ENCODE results near the gene PRKG1. TPM values are rescaled to one million over a fixed set of nuclear protein-coding genes. Genes with fewer than 3 reads are reported as not detected.

PRKG1 gene
- total RNA-seq, 1 experiment from 2014 or later: 0.21 TPM

DNA sequence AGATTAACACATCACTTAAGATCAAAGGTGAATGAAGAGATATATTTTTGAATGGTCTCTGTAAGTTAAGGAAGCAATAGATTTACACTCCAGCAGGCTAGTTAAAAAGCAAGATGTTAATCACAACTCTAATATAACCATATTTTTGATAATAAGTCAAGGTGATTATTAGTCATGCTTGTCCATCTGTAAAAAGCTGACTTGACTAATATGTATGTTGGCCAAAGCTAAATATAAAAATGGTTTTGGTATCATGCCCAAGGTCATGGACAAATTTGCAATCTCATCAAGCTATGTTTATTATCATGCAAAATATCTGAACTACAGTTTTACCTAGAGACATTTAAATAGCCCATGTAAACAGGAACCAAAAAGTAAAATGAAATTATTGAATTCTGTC, 727.7 kb downstream of the PRKG1 start:
- BruUV-seq (replicated peaks): no TSS peak
- TF ChIP-seq, protein P1, sequence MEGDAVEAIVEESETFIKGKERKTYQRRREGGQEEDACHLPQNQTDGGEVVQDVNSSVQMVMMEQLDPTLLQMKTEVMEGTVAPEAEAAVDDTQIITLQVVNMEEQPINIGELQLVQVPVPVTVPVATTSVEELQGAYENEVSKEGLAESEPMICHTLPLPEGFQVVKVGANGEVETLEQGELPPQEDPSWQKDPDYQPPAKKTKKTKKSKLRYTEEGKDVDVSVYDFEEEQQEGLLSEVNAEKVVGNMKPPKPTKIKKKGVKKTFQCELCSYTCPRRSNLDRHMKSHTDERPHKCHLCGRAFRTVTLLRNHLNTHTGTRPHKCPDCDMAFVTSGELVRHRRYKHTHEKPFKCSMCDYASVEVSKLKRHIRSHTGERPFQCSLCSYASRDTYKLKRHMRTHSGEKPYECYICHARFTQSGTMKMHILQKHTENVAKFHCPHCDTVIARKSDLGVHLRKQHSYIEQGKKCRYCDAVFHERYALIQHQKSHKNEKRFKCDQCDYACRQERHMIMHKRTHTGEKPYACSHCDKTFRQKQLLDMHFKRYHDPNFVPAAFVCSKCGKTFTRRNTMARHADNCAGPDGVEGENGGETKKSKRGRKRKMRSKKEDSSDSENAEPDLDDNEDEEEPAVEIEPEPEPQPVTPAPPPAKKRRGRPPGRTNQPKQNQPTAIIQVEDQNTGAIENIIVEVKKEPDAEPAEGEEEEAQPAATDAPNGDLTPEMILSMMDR (IDR thresholded peaks at IDR 0.05; ENCODE audit: unreplicated experiment): no peak
- H3K27me3 Mint-ChIP-seq (ENCODE audit: unreplicated experiment): no peaks in the 10 kb centered on the region
- no peak overlapping the region for H3K27ac Mint-ChIP-seq (ENCODE audit: unreplicated experiment)
- no peaks in the 10 kb centered on the region for H3K36me3 Mint-ChIP-seq (ENCODE audit: insufficient read depth, unreplicated experiment)
- no peaks in the 10 kb centered on the region for H3K4me1 Mint-ChIP-seq (ENCODE audit: low read depth, unreplicated experiment)
- intact Hi-C loops (cut with micrococcal nuclease; ENCODE audit: unreplicated experiment): no loop called here
- no peak for DNase-seq
- CTCF ChIA-PET: interaction anchor here (0.6 kb wide), 1 partner anchor 155 kb away, joined by 3 read pairs; no protein-coding TSS in a partner anchor
- no peak overlapping the region for H3K4me3 Mint-ChIP-seq (ENCODE audit: low read depth, unreplicated experiment)
- no peaks in the 10 kb centered on the region for H3K9me3 Mint-ChIP-seq (ENCODE audit: low read depth, unreplicated experiment)

GRCh38 chr10:51804866-51805265, 730.6 kb downstream of the PRKG1 start:
- H3K9me3 Mint-ChIP-seq (ENCODE audit: low read depth, unreplicated experiment): no peaks in the 10 kb centered on the region
- intact Hi-C loops (cut with micrococcal nuclease; ENCODE audit: unreplicated experiment): no loop called here
- CTCF ChIA-PET: interaction anchor here (0.6 kb wide), 1 partner anchor 19 kb away, joined by 6 read pairs; no protein-coding TSS in a partner anchor
- no peak overlapping the region for H3K4me3 Mint-ChIP-seq (ENCODE audit: low read depth, unreplicated experiment)
- TF ChIP-seq, protein P1 (IDR thresholded peaks at IDR 0.05; ENCODE audit: unreplicated experiment): no peak
- BruUV-seq (replicated peaks): no TSS peak
- no peaks in the 10 kb centered on the region for H3K4me1 Mint-ChIP-seq (ENCODE audit: low read depth, unreplicated experiment)
- no peaks in the 10 kb centered on the region for H3K36me3 Mint-ChIP-seq (ENCODE audit: insufficient read depth, unreplicated experiment)
- DNase-seq: no peak
- H3K27ac Mint-ChIP-seq (ENCODE audit: unreplicated experiment): no peak overlapping the region
- H3K27me3 Mint-ChIP-seq (ENCODE audit: unreplicated experiment): no peaks in the 10 kb centered on the region

GRCh38 chr10:51806079-51806835, 732.0 kb downstream of the PRKG1 start:
- H3K4me3 Mint-ChIP-seq (ENCODE audit: low read depth, unreplicated experiment): no peak overlapping the region
- no peaks in the 10 kb centered on the region for H3K4me1 Mint-ChIP-seq (ENCODE audit: low read depth, unreplicated experiment)

DNA sequence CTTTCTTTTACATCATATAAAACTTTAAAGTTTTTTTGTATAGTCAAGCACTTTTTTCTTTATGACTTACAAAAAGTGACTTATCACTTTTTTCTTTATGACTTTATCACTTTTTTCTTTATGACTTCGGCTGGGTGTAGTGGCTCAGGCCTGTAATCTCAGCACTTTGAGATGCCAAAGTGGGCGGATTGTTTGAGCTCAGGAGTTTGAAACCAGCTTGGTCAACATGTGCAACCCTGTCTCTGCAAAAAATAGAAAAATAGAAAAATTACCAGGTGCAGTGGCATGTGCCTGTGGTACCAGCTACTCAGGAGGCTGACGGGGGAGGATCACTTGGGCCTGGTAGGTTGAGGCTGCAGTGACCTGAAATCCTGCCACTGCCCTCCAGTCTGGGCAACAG, 733.9 kb downstream of the PRKG1 start:
- Mint-ChIP-seq H3K4me1 (ENCODE audit: low read depth, unreplicated experiment) (no peaks in the 10 kb centered on the region), H3K36me3 (ENCODE audit: insufficient read depth, unreplicated experiment) (no peaks in the 10 kb centered on the region), H3K4me3 (ENCODE audit: low read depth, unreplicated experiment) (no peak overlapping the region), H3K9me3 (ENCODE audit: low read depth, unreplicated experiment) (no peaks in the 10 kb centered on the region), H3K27me3 (ENCODE audit: unreplicated experiment) (no peaks in the 10 kb centered on the region), H3K27ac (ENCODE audit: unreplicated experiment) (no peak overlapping the region)
- CTCF ChIA-PET: no interaction called here
- BruUV-seq (replicated peaks): no TSS peak
- DNase-seq: no peak
- intact Hi-C loops (cut with micrococcal nuclease; ENCODE audit: unreplicated experiment): no loop called here
- TF ChIP-seq, protein P1 (IDR thresholded peaks at IDR 0.05; ENCODE audit: unreplicated experiment): no peak

More at GRCh38 chr10:51806079-51806835, 732.0 kb downstream of the PRKG1 start:
- Mint-ChIP-seq H3K9me3 (ENCODE audit: low read depth, unreplicated experiment) (no peaks in the 10 kb centered on the region), H3K36me3 (ENCODE audit: insufficient read depth, unreplicated experiment) (no peaks in the 10 kb centered on the region), H3K27me3 (ENCODE audit: unreplicated experiment) (no peaks in the 10 kb centered on the region), H3K27ac (ENCODE audit: unreplicated experiment) (no peak overlapping the region)
- no peak for DNase-seq
- CTCF ChIA-PET: no interaction called here
- intact Hi-C loops (cut with micrococcal nuclease; ENCODE audit: unreplicated experiment): no loop called here
- TF ChIP-seq, protein P1 (IDR thresholded peaks at IDR 0.05; ENCODE audit: unreplicated experiment): no peak
- BruUV-seq (replicated peaks): no TSS peak
